RCC 7860 (cell line): ENCODE results near the gene CATSPERD.

Experiments
- DNase-seq: peaks from one replicate; pipeline ENCODE4 v3.0.0-alpha.2; 2015; ENCODE audit warnings: low spot score
- FAIRE-seq: peaks from 2 replicates; lab custom pipeline; 2012; peaks lifted over from hg19 to GRCh38; lab: Jason Lieb, UNC

Gene CATSPERD

GRCh38 chr19:5803752-5804515 lies 83.5 kb downstream of the CATSPERD start:
- FAIRE-seq = no peak
- peak; percentile 70 for DNase-seq

GRCh38 chr19:5804516-5805461 lies 84.4 kb downstream of the CATSPERD start, which contains the start of gene NRTN:
TSS of gene NRTN (plus strand) at chr19:5805067. CDS start at chr19:5824166, 19,099 bp downstream.
- no peak for FAIRE-seq
- no peak for DNase-seq

GRCh38 chr19:5805462-5806132 lies 85.2 kb downstream of the CATSPERD start:
- DNase-seq (no peak), FAIRE-seq (no peak)

GRCh38 chr19:5806133-5806489 lies 85.7 kb downstream of the CATSPERD start:
- FAIRE-seq (no peak), DNase-seq (no peak)

GRCh38 chr19:5806905-5807304 lies 86.5 kb downstream of the CATSPERD start:
- no peak for FAIRE-seq
- no peak for DNase-seq

GRCh38 chr19:5808120-5808816 lies 87.8 kb downstream of the CATSPERD start:
- FAIRE-seq = no peak
- DNase-seq = no peak

- DNase-seq (no peak), FAIRE-seq (no peak)
Observed at GRCh38 chr19:5809053-5809452, 88.6 kb downstream of the CATSPERD start.

- FAIRE-seq = no peak
- no peak for DNase-seq
Observed at GRCh38 chr19:5809469-5809868, 89.0 kb downstream of the CATSPERD start.

GRCh38 chr19:5811117-5811516 lies 90.7 kb downstream of the CATSPERD start:
- no peak for FAIRE-seq
- no peak for DNase-seq

- no peak for DNase-seq
- no peak for FAIRE-seq
Observed at GRCh38 chr19:5814123-5814851, 93.8 kb downstream of the CATSPERD start.

GRCh38 chr19:5814852-5815246 lies 94.4 kb downstream of the CATSPERD start:
- DNase-seq (no peak), FAIRE-seq (no peak)

- DNase-seq (no peak), FAIRE-seq (no peak)
Observed at GRCh38 chr19:5817218-5817617, 96.8 kb downstream of the CATSPERD start.

GRCh38 chr19:5818594-5818993 lies 98.2 kb downstream of the CATSPERD start:
- DNase-seq = no peak
- no peak for FAIRE-seq

- FAIRE-seq (no peak), DNase-seq (no peak)
Observed at GRCh38 chr19:5820785-5821184, 100.3 kb downstream of the CATSPERD start.

- DNase-seq (no peak), FAIRE-seq (no peak)
Observed at GRCh38 chr19:5821521-5822180, 101.2 kb downstream of the CATSPERD start.

GRCh38 chr19:5822181-5822844 lies 101.9 kb downstream of the CATSPERD start:
- FAIRE-seq = no peak
- DNase-seq = no peak

- no peak for FAIRE-seq
- no peak for DNase-seq
Observed at GRCh38 chr19:5823579-5824281, 103.3 kb downstream of the CATSPERD start.

- no peak for DNase-seq
- FAIRE-seq = no peak
Observed at GRCh38 chr19:5824751-5825150, 104.3 kb downstream of the CATSPERD start.
